ENCODE measurements around the gene ICE2. TPM values are rescaled to one million over a fixed set of nuclear protein-coding genes. Genes with fewer than 3 reads are reported as not detected.

The ICE2 gene
- total RNA-seq, 3 donors from 2014 or later = 31.5 to 47.5 (median 36.3) TPM

DNA sequence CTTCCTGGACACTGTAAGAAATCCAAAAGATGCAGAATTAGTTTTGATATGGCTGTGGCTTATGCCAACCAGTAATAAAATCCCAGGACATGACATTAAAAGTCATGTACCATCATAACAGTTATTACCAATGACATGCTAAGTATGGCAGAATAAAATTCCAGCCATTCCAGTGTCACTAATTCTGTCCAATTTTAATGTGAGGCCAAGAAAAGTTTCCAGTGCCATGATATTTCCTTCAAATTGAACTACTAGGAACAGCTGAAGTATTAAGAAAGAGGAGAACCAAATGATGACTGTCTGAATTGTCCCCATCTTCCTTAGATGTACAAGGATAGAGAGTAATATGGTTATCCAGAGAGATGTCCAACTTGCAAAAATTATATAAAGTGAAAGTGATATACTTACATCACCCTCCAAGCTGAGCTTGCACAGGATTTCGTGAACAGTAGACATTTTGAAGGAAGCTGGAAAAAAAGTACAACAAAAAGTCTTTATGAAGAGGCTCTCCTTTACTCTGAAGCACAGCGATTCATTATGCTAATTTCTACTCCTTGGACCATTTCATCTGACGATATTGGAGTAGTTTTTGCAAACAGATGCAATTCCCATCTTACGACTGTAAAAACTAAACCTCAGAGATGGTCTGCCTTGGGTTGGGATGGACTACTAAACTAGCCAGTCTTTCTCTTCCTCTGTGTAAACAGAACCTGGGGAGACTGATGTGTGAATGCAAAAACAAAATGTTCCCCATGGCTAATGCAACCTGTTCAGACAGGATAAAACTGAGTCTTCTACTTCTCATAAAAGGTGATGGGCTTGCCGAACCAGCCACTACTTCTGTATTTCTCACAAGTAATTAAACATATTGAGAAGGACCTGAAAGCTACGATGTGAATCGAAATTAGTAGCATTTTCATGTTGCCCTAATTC lies 93.1 kb downstream of the ICE2 start:
- DNase-seq (no peak), ATAC-seq (no peak)
- H3K4me3 ChIP-seq = no peak overlapping the region
- TF ChIP-seq, protein P1, sequence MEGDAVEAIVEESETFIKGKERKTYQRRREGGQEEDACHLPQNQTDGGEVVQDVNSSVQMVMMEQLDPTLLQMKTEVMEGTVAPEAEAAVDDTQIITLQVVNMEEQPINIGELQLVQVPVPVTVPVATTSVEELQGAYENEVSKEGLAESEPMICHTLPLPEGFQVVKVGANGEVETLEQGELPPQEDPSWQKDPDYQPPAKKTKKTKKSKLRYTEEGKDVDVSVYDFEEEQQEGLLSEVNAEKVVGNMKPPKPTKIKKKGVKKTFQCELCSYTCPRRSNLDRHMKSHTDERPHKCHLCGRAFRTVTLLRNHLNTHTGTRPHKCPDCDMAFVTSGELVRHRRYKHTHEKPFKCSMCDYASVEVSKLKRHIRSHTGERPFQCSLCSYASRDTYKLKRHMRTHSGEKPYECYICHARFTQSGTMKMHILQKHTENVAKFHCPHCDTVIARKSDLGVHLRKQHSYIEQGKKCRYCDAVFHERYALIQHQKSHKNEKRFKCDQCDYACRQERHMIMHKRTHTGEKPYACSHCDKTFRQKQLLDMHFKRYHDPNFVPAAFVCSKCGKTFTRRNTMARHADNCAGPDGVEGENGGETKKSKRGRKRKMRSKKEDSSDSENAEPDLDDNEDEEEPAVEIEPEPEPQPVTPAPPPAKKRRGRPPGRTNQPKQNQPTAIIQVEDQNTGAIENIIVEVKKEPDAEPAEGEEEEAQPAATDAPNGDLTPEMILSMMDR (IDR thresholded peaks at IDR 0.05) = no peak
- H3K9me3 ChIP-seq = no peaks in the 10 kb centered on the region
- intact Hi-C loops (cut with DNase I, micrococcal nuclease) = no loop called here
- no peaks in the 10 kb centered on the region for H3K36me3 ChIP-seq (ENCODE audit: low read depth)
- H3K4me1 ChIP-seq (ENCODE audit: low read depth) = peaks cover 18% of the 10 kb centered on the region

DNA sequence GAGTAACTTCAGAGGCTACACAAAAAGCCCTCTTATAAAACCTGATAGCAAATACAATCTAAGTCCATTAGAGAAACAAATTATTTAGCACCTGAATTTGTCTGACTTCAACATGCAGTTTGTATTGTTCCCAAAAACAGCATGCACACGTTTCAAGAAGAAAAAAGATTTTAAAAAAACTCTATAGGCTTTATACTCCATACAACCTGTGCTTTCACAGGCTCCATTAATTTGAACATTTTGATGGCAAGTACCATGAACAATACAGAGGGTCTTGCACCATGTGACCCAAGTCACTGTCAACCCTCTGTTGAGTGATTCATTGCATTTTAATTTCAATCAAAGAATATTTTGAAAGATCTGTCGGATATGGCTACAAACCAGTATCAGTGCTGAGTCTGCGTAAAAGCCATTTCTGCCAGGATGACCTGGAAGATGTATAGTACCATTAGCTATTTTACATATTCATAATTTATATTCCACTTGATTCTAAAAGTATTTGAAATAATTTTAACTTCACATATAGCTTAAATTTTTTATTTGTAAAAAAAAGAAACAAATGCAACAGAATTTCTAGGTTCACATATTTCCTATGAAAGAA lies 94.3 kb downstream of the ICE2 start:
- ATAC-seq (no peak), DNase-seq (no peak)
- Histone ChIP-seq H3K4me1 (ENCODE audit: low read depth) (peaks cover 5% of the 10 kb centered on the region), H3K4me3 (no peak overlapping the region), H3K36me3 (ENCODE audit: low read depth) (no peaks in the 10 kb centered on the region), H3K9me3 (no peaks in the 10 kb centered on the region)
- TF ChIP-seq, protein P1 (IDR thresholded peaks at IDR 0.05) = no peak
- intact Hi-C loops (cut with DNase I, micrococcal nuclease) = no loop called here

DNA sequence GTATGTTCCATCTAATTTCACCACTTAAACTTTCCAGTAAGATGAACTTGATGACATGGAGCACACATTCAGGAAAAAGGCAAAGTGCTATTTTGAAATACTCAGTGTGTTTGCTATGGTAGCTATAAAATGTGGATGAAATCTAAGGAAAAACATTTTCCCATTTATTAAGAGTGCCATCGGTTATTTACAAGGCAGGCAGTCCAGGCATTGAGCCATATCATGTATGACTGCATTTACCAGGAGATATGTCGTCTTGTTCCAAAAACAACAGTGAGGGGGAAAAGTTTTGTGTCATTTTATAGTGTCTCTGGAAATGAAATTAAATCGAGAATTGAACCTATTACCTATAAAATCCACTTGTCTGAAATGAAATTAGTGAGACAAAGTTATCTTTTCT lies 94.9 kb downstream of the ICE2 start:
- H3K9me3 ChIP-seq = no peaks in the 10 kb centered on the region
- no peak overlapping the region for H3K4me3 ChIP-seq
- H3K36me3 ChIP-seq (ENCODE audit: low read depth) = no peaks in the 10 kb centered on the region
- ATAC-seq = no peak
- TF ChIP-seq, protein P1 (IDR thresholded peaks at IDR 0.05) = no peak
- H3K4me1 ChIP-seq (ENCODE audit: low read depth) = no peaks in the 10 kb centered on the region
- intact Hi-C loops (cut with DNase I, micrococcal nuclease) = no loop called here
- no peak for DNase-seq

DNA sequence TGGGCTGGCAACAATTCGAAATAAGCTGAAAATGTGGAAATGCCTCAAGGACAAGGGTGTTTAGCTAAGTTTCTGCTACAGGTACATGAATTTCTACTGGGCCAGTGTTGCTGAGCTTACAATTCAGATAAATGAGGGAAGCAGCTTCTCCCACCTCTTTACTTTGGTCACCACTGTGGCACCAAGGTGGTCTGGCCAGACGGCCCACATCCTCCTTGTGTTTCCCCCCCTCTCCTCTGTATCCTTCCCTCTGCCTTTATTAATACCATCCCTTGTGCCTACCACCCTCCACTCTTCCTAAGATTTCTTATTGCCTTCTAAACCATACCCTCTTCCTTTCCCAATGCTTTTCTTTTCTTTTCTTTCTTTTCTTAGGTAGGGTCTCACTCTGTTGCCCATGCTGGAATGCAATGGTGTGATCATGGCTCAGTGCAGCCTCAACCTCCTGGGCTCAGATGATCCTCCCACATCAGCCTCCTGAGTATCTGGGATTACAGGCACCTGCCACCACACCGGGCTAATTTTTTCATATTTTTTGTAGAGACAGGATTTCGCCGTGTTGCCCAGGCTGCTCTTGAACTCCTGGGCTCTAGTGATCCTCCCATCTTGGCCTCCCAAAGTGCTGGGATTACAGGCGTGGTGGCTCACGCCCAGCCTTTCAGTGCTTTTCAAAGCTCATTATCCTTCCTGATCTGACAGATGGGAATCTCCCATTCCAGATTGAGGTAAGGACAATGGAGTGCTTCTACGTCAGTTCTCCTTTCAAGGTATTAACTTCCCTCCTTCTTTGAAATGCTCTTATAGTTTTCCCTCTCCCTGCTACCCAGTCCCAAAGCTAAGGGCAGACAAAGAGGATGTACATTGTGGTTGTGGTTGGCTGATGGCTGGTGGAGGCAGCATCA lies 95.9 kb downstream of the ICE2 start:
- intact Hi-C loops (cut with DNase I, micrococcal nuclease) = no loop called here
- H3K4me1 ChIP-seq (ENCODE audit: low read depth) = no peaks in the 10 kb centered on the region

More for the DNA sequence above, 95.9 kb downstream of the ICE2 start:
- Histone ChIP-seq H3K36me3 (ENCODE audit: low read depth) (no peaks in the 10 kb centered on the region), H3K9me3 (no peaks in the 10 kb centered on the region), H3K4me3 (no peak overlapping the region)
- ATAC-seq (no peak), DNase-seq (no peak)
- TF ChIP-seq, protein P1 (IDR thresholded peaks at IDR 0.05) = no peak

All from mucosa of descending colon (tissue), 3 donors.